Activated T-cell treated with anti-CD3 and anti-CD28 coated beads, Interleukin-2, amount 50 U/mL, for 4 hours (primary cell): ENCODE data around the gene AHR. TPM values are rescaled to one million over a fixed set of nuclear protein-coding genes. Genes with fewer than 3 reads are reported as not detected.
"Not testable (repeated sequence)": the region's sequence is repeated elsewhere in the genome, so short reads cannot be mapped to it uniquely, and the experiment has no call there.

ENCODE experiments used
- ATAC-seq, 2 donors: fragments of 200-7000 bp; cut with Tn5 transposase; one replicate each; pipeline ENCODE4 v1.10.0; 2021
- DNase-seq: peaks from one replicate; pipeline ENCODE4 v3.0.0-alpha.2; 2020
- H3K27me3 Mint-ChIP-seq: one replicate; pipeline ENCODE4 v1.8.0; 2021; ENCODE audit warnings: low read depth, mixed read lengths
- H3K36me3 Mint-ChIP-seq: one replicate; pipeline ENCODE4 v1.8.0; 2022; ENCODE audit warnings: mixed read lengths; ENCODE audit not compliant: insufficient read depth
- H3K4me1 Mint-ChIP-seq: one replicate; pipeline ENCODE4 v1.8.0; 2021; ENCODE audit warnings: low read depth, mixed read lengths
- H3K4me3 Mint-ChIP-seq: one replicate; pipeline ENCODE4 v1.8.0; 2021; ENCODE audit warnings: mild to moderate bottlenecking, moderate library complexity, mixed read lengths
- H3K9me3 Mint-ChIP-seq: one replicate; pipeline ENCODE4 v1.8.0; 2021; ENCODE audit warnings: mixed read lengths
- total RNA-seq, 3 donors: library from RNA; stranded (reverse); gene quantifications; one replicate each; pipeline ENCODE4 v1.2.1, GENCODE V29; 2021

AHR gene
- total RNA-seq, 3 donors from 2014 or later, result 41.9 to 60.0 (median 46.6) TPM

- no peak for DNase-seq
- Mint-ChIP-seq H3K9me3 (no peaks in the 10 kb centered on the region), H3K27me3 (no peaks in the 10 kb centered on the region), H3K36me3 (no peaks in the 10 kb centered on the region), H3K4me3 (no peak overlapping the region), H3K4me1 (peaks cover 3% of the 10 kb centered on the region)
- no peak for ATAC-seq
Measured at GRCh38 chr7:17368856-17369524, 70.5 kb downstream of the AHR start.

GRCh38 chr7:17369691-17370426 lies 71.4 kb downstream of the AHR start:
- Mint-ChIP-seq H3K27me3 (no peaks in the 10 kb centered on the region), H3K4me3 (no peak overlapping the region), H3K4me1 (peaks cover 3% of the 10 kb centered on the region), H3K9me3 (no peaks in the 10 kb centered on the region), H3K36me3 (no peaks in the 10 kb centered on the region)
- ATAC-seq (no peak), DNase-seq (no peak)

GRCh38 chr7:17370901-17371585 lies 72.6 kb downstream of the AHR start:
- H3K4me1 Mint-ChIP-seq, result peaks cover 3% of the 10 kb centered on the region
- ATAC-seq, result no peak

GRCh38 chr7:17371671-17372524 lies 73.4 kb downstream of the AHR start:
- Mint-ChIP-seq H3K4me1 (peaks cover 3% of the 10 kb centered on the region), H3K9me3 (no peaks in the 10 kb centered on the region), H3K27me3 (no peaks in the 10 kb centered on the region), H3K36me3 (no peaks in the 10 kb centered on the region), H3K4me3 (no peak overlapping the region)
- ATAC-seq (no peak), DNase-seq (no peak)

More at GRCh38 chr7:17370901-17371585, 72.6 kb downstream of the AHR start:
- no peaks in the 10 kb centered on the region for H3K36me3 Mint-ChIP-seq
- H3K9me3 Mint-ChIP-seq, result no peaks in the 10 kb centered on the region
- H3K27me3 Mint-ChIP-seq, result no peaks in the 10 kb centered on the region
- no peak for DNase-seq
- H3K4me3 Mint-ChIP-seq, result no peak overlapping the region

- ATAC-seq (no peak), DNase-seq (no peak)
- H3K36me3 Mint-ChIP-seq, result no peaks in the 10 kb centered on the region
- no peaks in the 10 kb centered on the region for H3K27me3 Mint-ChIP-seq
- H3K9me3 Mint-ChIP-seq, result no peaks in the 10 kb centered on the region
- peaks cover 3% of the 10 kb centered on the region for H3K4me1 Mint-ChIP-seq
- no peak overlapping the region for H3K4me3 Mint-ChIP-seq
Measured at GRCh38 chr7:17374157-17374556, 75.7 kb downstream of the AHR start.

GRCh38 chr7:17374654-17375053 lies 76.2 kb downstream of the AHR start:
- Mint-ChIP-seq H3K27me3 (no peaks in the 10 kb centered on the region), H3K4me1 (peaks cover 3% of the 10 kb centered on the region), H3K4me3 (no peak overlapping the region), H3K36me3 (no peaks in the 10 kb centered on the region), H3K9me3 (no peaks in the 10 kb centered on the region)
- DNase-seq (no peak), ATAC-seq (no peak)

- H3K27me3 Mint-ChIP-seq, result no peaks in the 10 kb centered on the region
- no peak for ATAC-seq
- DNase-seq, result no peak
- no peaks in the 10 kb centered on the region for H3K36me3 Mint-ChIP-seq
- H3K4me3 Mint-ChIP-seq, result no peak overlapping the region
- no peaks in the 10 kb centered on the region for H3K9me3 Mint-ChIP-seq
- peaks cover 3% of the 10 kb centered on the region for H3K4me1 Mint-ChIP-seq
Measured at GRCh38 chr7:17376595-17376994, 78.1 kb downstream of the AHR start.

GRCh38 chr7:17380736-17381662 lies 82.5 kb downstream of the AHR start:
- ATAC-seq (no peak), DNase-seq (no peak)
- H3K4me3 Mint-ChIP-seq, result no peak overlapping the region
- no peaks in the 10 kb centered on the region for H3K9me3 Mint-ChIP-seq
- no peaks in the 10 kb centered on the region for H3K36me3 Mint-ChIP-seq
- H3K27me3 Mint-ChIP-seq, result no peaks in the 10 kb centered on the region
- no peaks in the 10 kb centered on the region for H3K4me1 Mint-ChIP-seq

GRCh38 chr7:17382408-17383354 lies 84.2 kb downstream of the AHR start:
- not testable (repeated sequence) for H3K4me1 Mint-ChIP-seq, H3K27me3 Mint-ChIP-seq, H3K9me3 Mint-ChIP-seq, DNase-seq, ATAC-seq, H3K36me3 Mint-ChIP-seq, H3K4me3 Mint-ChIP-seq

GRCh38 chr7:17384400-17384799 lies 85.9 kb downstream of the AHR start:
- Mint-ChIP-seq H3K27me3 (peaks cover 5% of the 10 kb centered on the region), H3K36me3 (no peaks in the 10 kb centered on the region), H3K9me3 (no peaks in the 10 kb centered on the region), H3K4me3 (no peak overlapping the region), H3K4me1 (no peaks in the 10 kb centered on the region)
- no peak for ATAC-seq
- DNase-seq, result no peak

GRCh38 chr7:17385612-17386011 lies 87.2 kb downstream of the AHR start:
- no peak for DNase-seq
- no peaks in the 10 kb centered on the region for H3K4me1 Mint-ChIP-seq
- ATAC-seq, result no peak
- no peaks in the 10 kb centered on the region for H3K36me3 Mint-ChIP-seq
- no peak overlapping the region for H3K4me3 Mint-ChIP-seq
- peaks cover 5% of the 10 kb centered on the region for H3K27me3 Mint-ChIP-seq
- H3K9me3 Mint-ChIP-seq, result no peaks in the 10 kb centered on the region

- Mint-ChIP-seq H3K36me3 (peaks cover 5% of the 10 kb centered on the region), H3K27me3 (peaks cover 11% of the 10 kb centered on the region), H3K4me3 (no peak overlapping the region), H3K4me1 (no peaks in the 10 kb centered on the region), H3K9me3 (peaks cover 19% of the 10 kb centered on the region)
- ATAC-seq, result no peak
- DNase-seq, result no peak
Measured at GRCh38 chr7:17390392-17390791, 91.9 kb downstream of the AHR start.
